ENCODE data around the gene SMIM44.
A peak's percentile ranks its signal among the peaks of the same experiment; 100 is the strongest.
"Not testable (repeated sequence)": the region's sequence is repeated elsewhere in the genome, so short reads cannot be mapped to it uniquely, and the experiment has no call there.

The SMIM44 gene

GRCh38 chr19:3518255-3518654 is 35.0 kb upstream of the SMIM44 start:
- DNase-seq (ENCODE audit: low read depth in 2 of 2), result no peak

DNA sequence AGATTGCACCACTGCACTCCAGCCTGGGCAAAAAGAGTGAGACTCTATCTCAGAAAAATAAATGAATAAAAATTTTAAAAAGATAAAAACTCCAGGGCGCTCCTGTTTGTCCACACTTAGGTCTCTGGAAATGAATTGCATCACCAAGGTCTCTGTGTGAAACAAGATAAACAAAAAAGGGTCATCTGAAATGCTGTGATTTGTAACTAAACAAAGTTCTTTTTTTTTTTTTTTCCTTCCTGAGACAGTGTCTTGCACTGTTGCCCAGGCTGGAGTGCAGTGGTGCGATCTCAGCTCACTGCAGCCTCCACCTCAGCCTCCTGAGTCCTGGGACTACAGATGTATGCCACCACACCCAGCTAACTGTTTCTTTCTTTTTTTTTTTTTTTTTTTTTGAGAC is 34.4 kb upstream of the SMIM44 start:
- DNase-seq (ENCODE audit: low read depth in 2 of 2), result no peak

DNA sequence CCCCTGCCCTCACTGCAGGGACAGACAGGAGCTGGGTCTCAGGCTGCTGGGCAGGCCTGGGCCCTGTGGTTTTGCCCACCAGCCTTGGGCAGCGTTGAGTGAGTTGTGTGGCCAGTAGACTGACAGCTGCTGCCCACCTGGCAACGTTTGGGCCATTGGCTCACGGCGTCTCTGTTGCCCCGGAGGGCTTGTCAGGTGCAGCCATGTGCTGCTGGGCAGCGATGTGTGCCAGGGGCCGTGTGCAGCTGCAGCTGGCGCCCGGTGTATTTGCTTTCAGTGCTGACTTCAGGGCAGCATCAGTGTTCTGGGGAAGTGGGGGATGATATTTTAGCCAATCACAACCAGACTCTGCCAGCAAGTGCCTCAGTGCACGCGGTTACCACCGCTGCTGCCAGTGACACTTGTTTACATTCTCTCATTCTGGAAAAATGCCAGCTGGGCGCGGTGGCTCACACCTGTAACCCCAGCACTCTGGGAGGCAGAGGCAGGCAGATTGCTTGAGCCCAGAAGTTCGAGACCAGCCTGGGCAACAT is 33.5 kb upstream of the SMIM44 start:
- DNase-seq (ENCODE audit: low read depth in 2 of 2), result no peak

- no peak for DNase-seq (ENCODE audit: low read depth in 2 of 2)
Observed at GRCh38 chr19:3515891-3516422, 32.7 kb upstream of the SMIM44 start.

- DNase-seq (ENCODE audit: low read depth in 2 of 2), result no peak
Observed at GRCh38 chr19:3514930-3515329, 31.7 kb upstream of the SMIM44 start.

GRCh38 chr19:3513229-3514140 is 30.2 kb upstream of the SMIM44 start:
- no peak for DNase-seq (ENCODE audit: low read depth in 2 of 2)

GRCh38 chr19:3512562-3513228 is 29.5 kb upstream of the SMIM44 start:
- DNase-seq (ENCODE audit: low read depth in 2 of 2), result no peak

GRCh38 chr19:3511506-3512251 is 28.4 kb upstream of the SMIM44 start:
- no peak for DNase-seq (ENCODE audit: low read depth in 2 of 2)

GRCh38 chr19:3510727-3511126 is 27.5 kb upstream of the SMIM44 start:
- no peak for DNase-seq (ENCODE audit: low read depth in 2 of 2)

DNA sequence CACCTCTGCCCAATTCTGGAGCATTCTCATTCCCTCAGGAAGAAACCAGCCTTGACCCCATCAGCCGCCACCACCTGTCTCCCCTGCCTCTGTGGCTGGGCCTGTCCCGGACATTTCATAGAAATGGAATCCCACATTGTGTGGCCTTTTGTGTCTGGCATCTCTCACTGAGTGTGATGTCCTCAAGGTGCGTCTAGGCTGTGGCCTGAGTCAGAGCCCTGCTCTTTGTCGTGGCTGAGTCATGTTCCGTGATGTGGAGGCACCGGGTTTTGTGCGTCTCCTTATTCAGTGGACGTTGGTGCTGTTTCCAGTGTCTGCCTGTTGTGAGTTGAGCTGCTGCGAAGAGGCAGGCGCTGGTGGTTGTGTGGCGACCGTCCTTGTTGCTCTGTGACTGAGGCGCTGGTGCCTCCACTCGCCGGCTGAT is 26.3 kb upstream of the SMIM44 start:
- no peak for DNase-seq (ENCODE audit: low read depth in 2 of 2)

DNA sequence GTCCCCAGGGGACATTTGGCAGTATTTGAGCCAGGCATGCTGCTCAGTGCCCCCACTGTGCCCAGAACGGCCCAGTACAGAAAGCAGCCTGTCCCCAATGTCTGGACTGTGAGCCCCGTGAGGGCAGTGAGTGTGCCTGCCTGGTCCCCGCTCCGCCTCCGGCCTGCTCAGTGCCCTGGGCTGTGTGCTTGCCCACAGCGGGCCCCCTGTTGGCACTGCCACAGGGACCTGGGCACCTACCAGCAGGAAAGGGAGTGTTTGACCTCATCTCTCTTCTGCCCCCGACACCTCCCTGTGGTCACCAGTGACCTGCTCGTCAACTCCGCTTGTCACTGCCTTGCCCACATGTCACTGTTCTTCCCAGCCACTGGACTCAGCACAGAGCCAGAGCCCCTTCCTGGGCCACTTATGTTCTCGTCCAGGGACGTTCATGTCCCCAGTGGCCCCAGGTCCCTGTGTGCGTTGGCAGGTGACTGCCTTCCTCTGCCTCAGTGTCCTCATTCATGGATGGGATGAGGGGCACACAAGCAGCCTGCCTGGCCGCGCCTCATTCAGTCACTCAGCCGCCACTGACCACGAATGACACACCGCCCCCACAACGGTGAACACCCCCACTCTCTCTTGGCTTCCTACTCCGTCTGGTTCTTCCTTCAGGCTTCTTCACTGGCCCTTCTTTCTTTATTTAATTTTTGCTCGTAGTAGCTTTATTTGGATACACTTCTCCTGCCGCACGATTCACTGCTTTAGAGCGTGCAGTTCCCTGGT is 25.7 kb upstream of the SMIM44 start:
- no peak for DNase-seq (ENCODE audit: low read depth in 2 of 2)

DNA sequence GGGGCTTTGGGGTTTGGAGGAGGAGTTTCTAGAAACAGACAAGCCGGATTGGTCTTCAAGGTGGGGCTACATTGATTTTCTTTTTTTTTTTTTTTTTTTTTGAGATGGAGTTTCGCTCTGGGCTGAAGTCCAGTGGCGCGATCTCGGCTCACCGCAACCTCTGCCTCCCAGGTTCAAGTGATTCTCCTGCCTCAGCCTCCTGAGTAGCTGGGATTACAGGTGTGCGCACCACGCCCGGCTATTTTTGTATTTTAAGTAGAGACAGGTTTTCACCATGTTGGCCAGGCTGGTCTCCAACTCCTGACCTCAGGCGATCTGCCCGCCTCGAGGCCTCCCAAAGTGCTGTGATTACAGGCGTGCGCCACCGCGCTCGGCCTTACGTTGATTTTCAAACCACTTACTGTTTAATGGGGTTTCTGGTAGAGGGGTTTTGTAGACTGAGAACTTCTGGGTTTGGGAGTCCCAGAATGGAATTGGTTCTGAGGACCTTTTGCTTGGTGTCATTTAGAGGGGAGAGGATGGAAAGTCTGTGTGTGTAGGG is 24.9 kb upstream of the SMIM44 start:
- not testable (repeated sequence) for DNase-seq (ENCODE audit: low read depth in 2 of 2)

GRCh38 chr19:3507371-3508120 is 24.3 kb upstream of the SMIM44 start:
- peak in 1 of 2 donors; percentile 30 for DNase-seq (ENCODE audit: low read depth in 2 of 2)

DNA sequence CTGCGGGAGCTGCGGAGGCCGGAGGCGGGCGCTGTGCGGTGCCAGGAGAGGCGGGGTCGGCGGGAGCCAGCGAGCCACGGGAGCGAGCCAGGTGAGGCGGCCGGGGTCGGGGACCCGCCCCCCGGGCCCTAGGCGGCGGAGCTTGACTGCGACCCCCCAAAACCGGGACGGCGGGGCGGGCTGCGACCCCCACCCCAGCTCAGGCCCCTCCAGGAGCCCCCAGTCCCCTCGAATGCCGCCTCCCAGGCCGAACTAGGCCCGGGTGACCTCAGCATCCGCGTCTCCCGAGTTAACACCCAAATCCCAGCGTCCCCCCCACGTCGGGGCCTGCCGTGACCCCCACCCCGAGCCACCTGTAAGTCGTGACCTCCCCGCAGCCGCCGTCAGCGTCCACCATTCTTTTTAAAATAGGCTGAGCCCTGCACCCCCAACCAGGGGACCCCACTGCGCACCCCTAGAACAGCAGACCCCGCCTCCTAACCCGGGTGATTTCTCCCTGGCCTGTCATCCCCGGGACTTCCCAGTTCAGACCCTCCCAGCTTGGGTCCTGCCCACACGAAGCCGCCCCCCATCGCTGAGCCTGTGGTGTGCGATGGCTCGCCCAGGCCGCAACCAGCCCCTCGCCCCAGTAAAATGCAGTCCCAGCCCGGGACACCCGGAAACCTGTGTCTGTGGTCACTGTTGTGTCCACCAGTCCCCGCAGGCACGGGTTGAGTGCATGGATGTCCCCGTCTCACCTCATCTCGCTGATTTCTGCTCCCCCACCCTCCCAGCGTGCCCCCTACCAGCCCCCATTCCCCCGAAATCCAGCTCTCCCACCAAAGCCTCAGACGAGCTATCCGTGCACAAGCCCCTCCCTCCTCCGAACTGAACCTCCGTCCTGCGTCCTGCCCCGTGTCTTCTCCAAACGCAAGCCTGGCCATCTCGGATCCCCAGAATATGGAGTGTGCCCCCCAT is 23.4 kb upstream of the SMIM44 start:
- no peak for DNase-seq (ENCODE audit: low read depth in 2 of 2)

- peak; percentile 99 to 100 for DNase-seq (ENCODE audit: low read depth in 2 of 2)
Observed at GRCh38 chr19:3505598-3506383, 22.6 kb upstream of the SMIM44 start, which contains the start of gene FZR1. Gene FZR1 (plus strand): TSS chr19:3506311. CDS start chr19:3522990, 16,679 bp downstream.

DNA sequence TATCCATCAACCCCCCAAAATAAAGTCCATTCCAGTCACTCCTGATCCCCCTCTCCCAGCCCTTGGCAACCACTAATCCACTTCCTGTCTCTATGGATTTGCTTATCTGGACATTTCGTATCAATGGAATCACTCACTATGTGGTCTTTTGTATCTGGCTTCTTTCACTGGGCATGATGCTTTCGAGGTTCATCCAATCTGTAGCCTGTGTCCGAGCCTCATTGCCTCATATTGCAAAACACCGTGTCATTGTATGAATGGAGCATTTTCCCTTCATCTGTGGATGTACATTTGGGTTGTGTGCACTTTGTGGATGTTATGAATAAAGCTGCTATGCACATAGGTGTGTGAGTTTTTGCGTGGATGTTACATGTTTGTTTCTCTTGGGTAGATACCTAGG is 21.5 kb upstream of the SMIM44 start:
- DNase-seq (ENCODE audit: low read depth in 2 of 2), result no peak

GRCh38 chr19:3503036-3503572 is 19.9 kb upstream of the SMIM44 start:
- no peak for DNase-seq (ENCODE audit: low read depth in 2 of 2)

DNA sequence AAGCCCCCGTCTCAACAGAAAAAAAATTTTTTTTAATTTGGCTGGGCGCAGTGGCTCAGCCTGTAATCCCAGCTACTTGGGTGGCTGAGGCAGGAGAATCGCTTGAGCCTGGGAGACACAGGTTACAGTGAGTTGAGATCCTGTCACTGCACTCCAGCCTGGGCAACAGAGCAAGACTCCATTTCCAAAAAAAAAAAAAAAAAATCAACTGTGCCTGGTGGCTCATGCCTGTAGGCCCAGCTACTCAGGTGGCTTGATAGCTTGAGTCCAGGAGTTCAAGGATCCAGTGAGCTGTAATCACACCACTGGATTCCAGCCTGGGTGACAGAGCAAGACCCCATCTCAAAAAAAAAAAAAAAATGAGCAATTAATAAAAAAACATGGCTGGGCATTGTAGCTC is 18.5 kb upstream of the SMIM44 start:
- no peak for DNase-seq (ENCODE audit: low read depth in 2 of 2)
